Erythroblast (primary cell): Measurements from ENCODE around the gene PGLYRP3.

Experiments
- GATA1 ChIP-seq: IDR thresholded peaks from 2 replicates; pipeline ENCODE4 v1.6.1; 2011; ENCODE audit warnings: low read depth, mild to moderate bottlenecking, control low read depth, low read length, moderate library complexity
- POLR2A ChIP-seq: IDR thresholded peaks from 2 replicates; pipeline ENCODE4 v1.6.1; 2011; ENCODE audit warnings: mild to moderate bottlenecking, low read length

GRCh38 chr1:153362187-153362775 lies 49.5 kb upstream of the PGLYRP3 start:
- no peak for TF ChIP-seq POLR2A
- no peak for TF ChIP-seq GATA1
